Activated naive CD4-positive, alpha-beta T cell treated with anti-CD3 and anti-CD28 coated beads, Interleukin-2, amount 50 U/mL, for 72 hours (primary cell): ENCODE measurements around the gene TOB1. TPM values are rescaled to one million over a fixed set of nuclear protein-coding genes. Genes with fewer than 3 reads are reported as not detected.
"Not testable (repeated sequence)": the region's sequence is repeated elsewhere in the genome, so short reads cannot be mapped to it uniquely, and the experiment has no call there.

Source experiments
- ATAC-seq, 2 donors: fragments of 150-1000 bp; cut with Tn5 transposase; 2 replicates each; pipeline ENCODE4 v1.10.0; 2021; ENCODE audit warnings: mild to moderate bottlenecking in 2 of 2, moderate library complexity in 2 of 2
- DNase-seq, 2 donors: peaks; one replicate each; pipeline ENCODE4 v3.0.0; 2021 to 2022; ENCODE audit warnings: low spot score in 2 of 2
- H3K27ac Mint-ChIP-seq, 2 donors: one replicate each; pipeline ENCODE4 v1.8.0; 2022; ENCODE audit warnings: mild to moderate bottlenecking in 2 of 2, mixed read lengths in 2 of 2
- H3K36me3 Mint-ChIP-seq, 2 donors: one replicate each; pipeline ENCODE4 v1.8.0; 2022; ENCODE audit warnings: mixed read lengths in 2 of 2
- H3K9me3 Mint-ChIP-seq, 2 donors: one replicate each; pipeline ENCODE4 v1.8.0; 2022; ENCODE audit warnings: mixed read lengths in 2 of 2
- total RNA-seq, 2 donors: library from RNA; stranded (reverse); gene quantifications; one replicate each; pipeline ENCODE4 v1.2.3, GENCODE V29; 2022

Gene TOB1
- total RNA-seq, 2 donors from 2014 or later, result 25.7 to 85.5 TPM

DNA sequence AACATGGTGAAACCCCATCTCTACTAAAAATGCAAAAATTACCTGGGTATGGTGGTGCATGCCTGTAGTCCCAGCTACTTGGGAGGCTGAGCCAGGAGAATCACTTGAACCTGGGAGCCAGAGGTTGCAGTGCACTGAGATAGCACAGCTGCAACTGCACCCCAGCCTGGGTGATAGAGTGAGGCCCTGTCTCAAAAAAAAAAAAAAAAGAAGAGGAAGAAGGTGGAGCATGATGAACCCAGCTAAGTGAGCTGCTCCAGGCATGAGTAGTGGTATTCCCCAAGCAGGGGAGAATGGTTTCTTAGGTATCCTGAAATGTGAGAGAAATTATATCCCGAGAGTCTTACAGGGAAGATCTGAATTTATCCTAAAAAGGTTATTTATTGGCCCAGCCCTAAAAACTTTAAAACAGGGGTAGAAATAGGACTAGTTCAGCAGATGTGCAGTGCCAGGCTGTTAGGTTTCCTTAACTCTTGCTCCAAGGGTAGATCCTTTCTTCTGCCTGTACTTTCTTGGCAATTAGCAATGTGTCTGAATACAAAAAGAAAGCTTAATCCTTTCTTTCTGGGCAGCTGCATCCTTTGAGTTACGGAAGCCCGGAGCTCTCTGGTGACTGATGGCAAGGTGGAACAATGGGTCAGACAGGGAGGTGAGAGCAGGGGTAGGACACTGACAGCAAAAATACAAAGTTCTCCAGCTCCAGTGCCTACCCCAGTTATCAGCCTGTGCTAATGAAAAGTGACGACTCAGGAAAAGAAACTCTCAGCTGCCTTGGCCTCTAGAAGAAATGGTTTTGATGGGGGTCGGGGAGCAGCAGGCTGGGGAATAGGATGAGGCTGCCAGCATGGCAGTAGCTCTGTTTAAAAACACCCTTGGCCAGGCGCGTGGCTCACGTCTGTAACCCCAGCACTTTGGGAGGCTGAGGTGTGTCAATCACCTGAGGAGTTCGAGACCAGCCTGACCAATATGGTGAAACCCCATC, 36.5 kb upstream of the TOB1 start:
- Mint-ChIP-seq H3K36me3 (no peaks in the 10 kb centered on the region), H3K9me3 (peaks cover 0 to 5% of the 10 kb centered on the region in 2 donors), H3K27ac (no peak overlapping the region)
- DNase-seq (no peak), ATAC-seq (no peak)

DNA sequence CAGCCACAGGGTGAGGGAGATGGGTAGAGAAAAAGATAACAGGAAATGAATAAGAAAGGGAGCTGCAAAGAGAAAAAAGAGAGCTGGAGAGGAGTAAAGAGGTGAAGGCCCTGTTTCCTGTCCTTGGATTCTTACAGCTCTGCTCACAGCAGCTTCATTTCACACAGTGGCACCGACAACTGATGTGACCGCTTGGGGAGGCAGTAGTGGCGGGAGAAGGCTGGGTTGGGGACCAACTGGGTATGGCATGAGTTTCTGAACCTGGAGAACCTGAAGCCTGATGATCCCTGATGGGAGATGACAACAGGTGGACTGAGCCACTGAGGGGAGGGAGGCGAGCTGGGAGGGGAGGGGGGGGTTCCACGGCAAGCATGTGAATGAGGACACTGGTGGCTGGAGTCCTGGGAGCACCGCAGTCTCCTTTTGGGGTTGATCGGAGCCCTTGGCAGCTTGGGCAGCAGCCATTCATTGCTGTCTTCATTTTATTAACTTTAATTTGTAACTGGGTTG, 34.3 kb upstream of the TOB1 start:
- H3K9me3 Mint-ChIP-seq, result peaks cover 0 to 5% of the 10 kb centered on the region in 2 donors
- no peak for ATAC-seq
- no peak for DNase-seq
- peak overlapping the region in 1 of 2 donors; percentile 51 for H3K27ac Mint-ChIP-seq
- no peaks in the 10 kb centered on the region for H3K36me3 Mint-ChIP-seq

DNA sequence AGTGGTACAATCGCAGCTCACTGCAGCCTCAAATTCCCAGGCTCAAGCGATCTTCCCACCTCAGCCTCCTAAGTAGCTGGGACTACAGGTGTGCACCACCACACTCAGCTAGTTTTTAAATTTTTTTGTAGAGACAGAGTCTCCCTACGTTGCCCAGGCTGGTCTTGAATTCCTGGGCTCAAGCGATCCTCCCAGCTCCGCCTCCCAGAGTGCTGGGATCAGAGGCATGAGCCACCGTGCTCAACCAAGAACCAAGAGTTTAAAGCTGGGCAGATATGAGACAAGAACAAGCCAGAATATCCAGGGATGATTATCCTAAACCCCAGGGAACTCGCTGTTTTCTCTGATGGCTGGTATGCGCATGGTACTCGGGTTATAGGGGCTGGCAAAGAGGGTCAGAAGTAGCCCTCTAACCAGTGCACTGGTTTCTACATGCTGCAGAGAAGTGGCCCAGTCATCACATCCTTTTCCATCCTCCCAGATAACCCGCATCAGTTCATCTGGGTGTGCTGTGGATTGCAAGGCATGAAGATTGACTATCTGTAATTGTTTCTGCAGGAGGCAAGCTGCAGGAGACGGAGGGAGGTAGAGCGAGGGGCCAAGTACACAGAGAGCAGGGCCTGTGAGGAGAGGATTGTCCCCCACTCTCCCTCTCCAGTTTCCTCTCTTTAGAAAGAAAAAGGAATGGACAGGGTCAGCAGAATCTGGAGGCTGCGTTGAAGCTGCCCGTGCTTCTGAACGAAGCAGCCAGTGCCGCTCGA, 33.6 kb upstream of the TOB1 start:
- peak overlapping the region in 1 of 2 donors; percentile 51 for H3K27ac Mint-ChIP-seq
- no peak for DNase-seq

DNA sequence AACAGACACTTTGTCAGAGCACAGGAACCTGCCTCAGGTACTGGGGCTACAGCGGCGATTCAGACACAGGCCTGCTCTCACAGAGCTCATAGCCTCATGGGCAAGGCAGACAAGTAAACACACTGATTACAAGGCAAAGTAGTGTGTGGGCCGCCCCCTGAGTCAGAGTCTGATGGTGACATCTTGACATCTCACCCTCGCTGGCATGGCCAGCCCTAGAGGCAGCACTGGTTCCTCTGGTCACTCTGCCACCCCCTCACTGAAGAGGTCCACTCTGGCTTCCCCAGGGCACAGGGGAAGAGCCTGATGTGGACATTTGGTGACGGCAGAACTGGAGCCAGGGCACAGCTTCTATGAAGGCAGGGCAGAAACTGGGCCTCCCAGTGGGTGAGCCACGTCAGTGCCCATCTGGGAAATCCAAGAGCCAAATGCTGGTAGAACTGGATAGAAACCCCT, 32.9 kb upstream of the TOB1 start:
- peak overlapping the region in 1 of 2 donors; percentile 34 for H3K27ac Mint-ChIP-seq
- ATAC-seq (no peak), DNase-seq (no peak)
- peaks cover 0 to 5% of the 10 kb centered on the region in 2 donors for H3K9me3 Mint-ChIP-seq
- H3K36me3 Mint-ChIP-seq, result no peaks in the 10 kb centered on the region

More for the DNA sequence above, 33.6 kb upstream of the TOB1 start:
- H3K36me3 Mint-ChIP-seq, result no peaks in the 10 kb centered on the region
- ATAC-seq, result no peak
- peaks cover 0 to 5% of the 10 kb centered on the region in 2 donors for H3K9me3 Mint-ChIP-seq

GRCh38 chr17:50898369-50899004, 32.3 kb upstream of the TOB1 start:
- H3K9me3 Mint-ChIP-seq, result peaks cover 0 to 5% of the 10 kb centered on the region in 2 donors
- DNase-seq, result no peak
- H3K27ac Mint-ChIP-seq, result no peak overlapping the region
- H3K36me3 Mint-ChIP-seq, result no peaks in the 10 kb centered on the region
- no peak for ATAC-seq

DNA sequence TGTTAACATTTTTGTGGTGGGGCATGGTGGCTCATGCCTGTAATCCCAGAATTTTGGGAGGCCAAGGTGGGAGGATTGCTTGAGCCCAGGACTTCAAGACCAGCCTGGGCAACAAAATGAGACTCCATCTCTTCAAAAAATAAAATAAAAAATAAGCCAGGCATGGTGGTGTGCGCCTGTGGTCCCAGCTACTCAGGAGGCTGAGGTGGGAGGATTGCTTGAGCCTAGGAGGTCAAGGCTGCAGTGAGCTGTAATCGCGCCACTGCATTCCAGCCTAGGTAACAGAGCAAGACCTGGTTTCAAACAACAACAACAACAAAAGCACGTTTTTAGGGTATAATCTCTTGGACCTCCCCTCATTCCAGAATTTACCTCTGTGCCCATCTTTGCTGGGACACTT, 28.4 kb upstream of the TOB1 start:
- not testable (repeated sequence) for ATAC-seq

GRCh38 chr17:50893183-50893993, 27.2 kb upstream of the TOB1 start:
- DNase-seq (no peak), ATAC-seq (no peak)
- Mint-ChIP-seq H3K9me3 (no peaks in the 10 kb centered on the region), H3K27ac (no peak overlapping the region), H3K36me3 (no peaks in the 10 kb centered on the region)

More for the DNA sequence above, 28.4 kb upstream of the TOB1 start:
- not testable (repeated sequence) for DNase-seq, H3K27ac Mint-ChIP-seq, H3K9me3 Mint-ChIP-seq, H3K36me3 Mint-ChIP-seq

GRCh38 chr17:50892101-50892776, 26.1 kb upstream of the TOB1 start:
- no peak for ATAC-seq
- no peak for DNase-seq
- H3K27ac Mint-ChIP-seq, result no peak overlapping the region

GRCh38 chr17:50891577-50891989, 25.4 kb upstream of the TOB1 start:
- DNase-seq, result no peak
- no peaks in the 10 kb centered on the region for H3K36me3 Mint-ChIP-seq
- H3K27ac Mint-ChIP-seq, result no peak overlapping the region
- no peaks in the 10 kb centered on the region for H3K9me3 Mint-ChIP-seq
- no peak for ATAC-seq

More at GRCh38 chr17:50892101-50892776, 26.1 kb upstream of the TOB1 start:
- no peaks in the 10 kb centered on the region for H3K9me3 Mint-ChIP-seq
- H3K36me3 Mint-ChIP-seq, result no peaks in the 10 kb centered on the region

DNA sequence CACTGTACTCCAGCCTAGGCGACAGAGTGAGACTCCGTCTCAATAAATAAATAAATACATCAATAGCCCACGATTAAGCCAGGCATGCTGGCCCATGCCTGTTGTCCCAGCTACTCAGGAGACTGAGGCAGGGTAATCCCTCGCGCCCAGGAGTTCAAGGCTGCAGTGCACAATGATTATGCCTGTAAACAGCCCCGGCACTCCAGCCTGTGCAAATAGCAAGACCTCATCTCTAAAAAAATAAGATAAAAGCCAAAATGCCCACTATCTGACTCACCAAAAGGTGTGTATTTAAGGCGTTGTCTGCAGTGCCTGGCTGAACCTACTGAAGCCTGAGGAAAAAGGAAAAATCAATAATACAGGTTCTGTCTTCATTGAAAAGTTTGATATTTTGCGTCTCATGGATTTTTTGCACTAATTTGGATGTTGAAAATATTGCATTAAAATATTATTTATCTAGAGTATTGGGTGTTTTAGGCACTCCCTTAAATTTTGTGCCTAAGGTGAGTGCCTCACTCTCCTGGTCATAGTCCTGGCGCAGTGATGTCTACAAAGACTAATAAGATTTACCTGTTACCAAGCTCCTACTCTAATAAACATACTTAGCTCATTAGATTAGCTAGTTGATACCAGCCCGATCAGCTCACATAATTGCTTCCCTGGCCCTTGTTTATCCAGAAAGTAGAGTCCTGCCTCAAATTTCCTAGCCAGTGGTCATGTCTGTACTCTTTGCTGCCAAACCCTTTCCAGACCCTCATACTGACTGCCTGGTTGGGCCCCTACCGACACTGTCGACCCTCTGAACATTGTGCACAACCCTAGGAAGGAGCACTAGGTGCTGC, 24.7 kb upstream of the TOB1 start:
- Mint-ChIP-seq H3K36me3 (no peaks in the 10 kb centered on the region), H3K27ac (no peak overlapping the region), H3K9me3 (no peaks in the 10 kb centered on the region)
- DNase-seq (no peak), ATAC-seq (no peak)

DNA sequence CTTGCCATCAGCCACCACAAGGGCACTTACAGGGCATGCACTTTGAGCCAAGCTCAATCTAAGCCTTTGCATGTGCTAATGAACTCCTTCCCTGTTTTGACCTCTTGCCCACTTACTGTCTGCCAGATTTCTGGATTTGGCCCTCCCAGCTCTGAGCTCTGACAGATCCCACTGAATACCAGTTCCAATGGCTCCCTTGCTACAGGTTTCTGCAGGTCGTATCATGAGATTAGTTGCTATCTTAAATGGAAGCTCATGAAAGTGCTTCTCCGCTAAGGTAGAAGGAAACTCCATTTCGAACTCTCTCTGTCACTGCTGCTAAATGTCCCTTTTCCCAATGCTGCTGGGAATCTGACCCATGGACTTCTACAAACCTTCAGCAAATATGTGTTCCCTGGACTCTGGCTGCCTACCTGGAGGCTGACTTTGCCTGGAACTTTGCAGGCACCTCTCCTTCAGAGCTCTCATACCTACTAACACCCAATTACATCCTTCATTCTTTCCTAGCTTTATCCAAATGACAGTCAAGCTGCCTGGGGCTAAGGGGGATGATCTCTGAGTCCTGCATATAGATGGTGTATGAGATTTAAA, 23.5 kb upstream of the TOB1 start:
- Mint-ChIP-seq H3K36me3 (no peaks in the 10 kb centered on the region), H3K27ac (peak overlapping the region in 1 of 2 donors; percentile 20), H3K9me3 (no peaks in the 10 kb centered on the region)
- no peak for DNase-seq
- no peak for ATAC-seq

- DNase-seq (no peak), ATAC-seq (peak; percentile 40 to 41)
- H3K36me3 Mint-ChIP-seq, result no peaks in the 10 kb centered on the region
- no peaks in the 10 kb centered on the region for H3K9me3 Mint-ChIP-seq
- H3K27ac Mint-ChIP-seq, result peak overlapping the region in 1 of 2 donors; percentile 7
These were observed 21.6 kb upstream of the TOB1 start for GRCh38 chr17:50887705-50888245.

DNA sequence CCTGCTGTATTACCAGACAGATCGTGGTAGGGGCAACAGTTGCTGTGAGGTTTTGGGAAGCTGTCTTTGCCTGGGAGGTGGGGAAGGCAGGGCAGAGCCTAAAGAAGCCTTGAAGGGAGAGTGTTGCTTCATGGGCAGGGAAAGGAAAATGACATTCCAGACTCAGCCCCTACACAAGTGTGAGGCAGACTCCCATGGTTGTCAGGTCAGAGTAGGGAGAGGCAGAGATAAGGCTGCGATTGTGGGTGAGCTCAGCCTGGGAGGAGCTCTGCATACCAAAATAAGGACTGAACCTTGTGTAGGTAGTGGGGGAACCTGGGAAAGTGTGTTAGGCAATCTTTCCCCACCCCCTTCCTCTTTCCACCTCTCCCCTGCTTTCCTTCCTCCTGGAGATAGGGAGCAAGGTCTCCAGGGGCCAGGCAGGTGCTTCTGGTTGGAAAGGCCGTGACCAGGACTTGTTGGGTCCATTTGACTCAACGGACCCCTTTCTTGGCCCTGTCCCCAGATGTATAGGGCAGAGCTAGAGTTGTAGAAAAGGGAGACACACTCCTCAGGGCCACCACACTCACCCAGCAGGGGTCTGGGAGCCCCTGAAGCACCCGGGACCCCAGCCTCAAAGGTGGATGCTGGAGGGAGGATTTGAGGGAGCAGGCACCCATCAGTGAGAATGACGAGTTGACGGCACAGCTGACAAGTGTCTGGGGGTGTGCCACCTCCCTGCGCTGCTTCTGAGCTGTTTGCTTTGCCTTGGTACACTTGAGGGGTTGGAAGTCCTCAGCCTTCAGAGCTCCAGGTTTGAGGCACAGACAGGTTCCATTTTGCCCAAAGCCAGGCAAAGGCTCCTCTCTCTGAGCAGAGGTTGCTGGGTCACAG, 18.5 kb upstream of the TOB1 start:
- H3K36me3 Mint-ChIP-seq, result no peaks in the 10 kb centered on the region
- H3K9me3 Mint-ChIP-seq, result no peaks in the 10 kb centered on the region
- ATAC-seq, result no peak
- DNase-seq, result no peak
- H3K27ac Mint-ChIP-seq, result peak overlapping the region in 1 of 2 donors; percentile 6
